ENCODE data around the gene CASP9.
"Not testable (repeated sequence)": the region's sequence is repeated elsewhere in the genome, so short reads cannot be mapped to it uniquely, and the experiment has no call there.

Gene CASP9

DNA sequence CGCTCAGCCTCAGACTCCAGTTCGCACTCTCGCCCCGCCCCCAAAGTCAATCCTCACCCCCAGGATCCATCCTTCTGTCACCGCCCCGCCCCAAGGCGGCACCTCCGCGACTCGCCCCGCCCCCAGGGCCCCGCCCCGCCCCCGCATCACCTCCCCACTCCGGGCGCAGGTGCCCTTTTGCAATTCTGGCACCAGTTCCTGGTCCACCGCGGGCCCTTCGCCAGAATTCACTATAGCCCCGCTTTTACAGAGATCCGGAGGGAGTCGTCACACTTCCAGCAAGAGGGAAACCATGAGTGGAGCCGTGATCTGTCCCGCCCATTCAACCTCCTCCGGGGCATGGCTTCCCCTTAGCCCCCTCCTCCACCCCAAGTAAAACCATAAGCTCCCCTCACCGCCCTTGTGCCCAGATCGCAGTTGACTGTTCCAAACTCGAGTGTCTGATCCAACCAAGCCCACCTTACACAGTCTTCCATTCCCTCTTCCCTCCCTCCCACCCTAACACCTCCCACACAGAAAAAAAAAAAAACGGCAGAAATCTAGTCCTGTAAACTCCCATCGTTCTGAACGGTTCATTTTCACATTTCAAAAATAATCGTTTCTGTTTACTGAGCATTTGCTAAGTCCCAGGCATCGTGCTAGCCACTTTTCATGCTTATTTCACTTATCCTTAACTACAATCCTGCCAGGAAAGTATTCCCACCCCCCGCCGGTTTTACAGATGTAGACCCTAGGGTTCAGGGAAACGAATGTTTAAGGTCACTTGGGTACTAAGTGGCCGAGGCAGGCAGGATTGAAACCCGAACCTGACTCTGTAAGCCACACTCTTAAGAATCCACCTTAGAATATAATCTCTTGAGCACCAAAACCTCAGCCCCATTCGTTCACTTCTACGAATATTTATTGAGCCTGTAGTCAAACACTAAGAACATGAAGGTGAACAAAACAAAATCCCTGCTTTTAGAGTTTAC lies 1.3 kb upstream of the CASP9 start:
- DNase-seq: peak in 1 of 2 donors; percentile 21

DNA sequence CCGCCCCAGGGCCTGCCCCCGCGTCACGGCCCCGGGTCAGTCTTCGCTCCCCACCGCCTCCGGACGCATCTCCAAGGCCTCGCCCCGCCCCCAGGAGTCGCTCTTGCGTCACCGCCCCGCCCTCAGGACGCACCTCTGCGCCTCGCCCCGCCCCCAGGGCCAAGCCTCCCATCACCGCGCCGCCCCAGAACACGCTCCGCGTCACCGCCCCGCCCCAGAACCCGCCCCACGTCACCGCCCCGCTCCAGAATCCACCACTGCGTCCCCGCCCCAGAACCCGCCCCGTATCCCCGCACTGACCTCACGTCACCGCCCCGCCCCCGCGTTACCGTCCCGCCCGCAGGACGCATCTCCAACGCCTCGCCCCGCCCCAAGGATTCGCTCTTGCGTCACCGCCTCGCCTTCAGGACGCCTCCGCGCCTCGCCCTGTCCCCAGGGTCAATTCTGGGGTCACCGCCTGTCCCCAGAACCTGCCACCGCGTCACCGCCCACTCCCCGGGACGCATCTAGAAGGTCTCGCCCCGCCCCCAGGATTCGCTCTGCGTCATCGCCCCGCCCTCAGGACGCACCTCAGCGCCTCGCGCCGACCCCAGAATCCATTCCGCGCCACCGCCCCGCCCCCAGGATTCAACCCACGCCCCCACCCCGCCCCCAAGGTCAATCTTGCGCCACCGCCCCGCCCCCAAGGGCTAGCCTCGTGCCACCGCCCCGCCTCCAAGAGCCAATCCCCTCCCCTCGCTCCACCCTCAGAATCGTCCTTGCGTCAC lies 451 bp upstream of the CASP9 start:
- DNase-seq: peak; percentile 100

DNA sequence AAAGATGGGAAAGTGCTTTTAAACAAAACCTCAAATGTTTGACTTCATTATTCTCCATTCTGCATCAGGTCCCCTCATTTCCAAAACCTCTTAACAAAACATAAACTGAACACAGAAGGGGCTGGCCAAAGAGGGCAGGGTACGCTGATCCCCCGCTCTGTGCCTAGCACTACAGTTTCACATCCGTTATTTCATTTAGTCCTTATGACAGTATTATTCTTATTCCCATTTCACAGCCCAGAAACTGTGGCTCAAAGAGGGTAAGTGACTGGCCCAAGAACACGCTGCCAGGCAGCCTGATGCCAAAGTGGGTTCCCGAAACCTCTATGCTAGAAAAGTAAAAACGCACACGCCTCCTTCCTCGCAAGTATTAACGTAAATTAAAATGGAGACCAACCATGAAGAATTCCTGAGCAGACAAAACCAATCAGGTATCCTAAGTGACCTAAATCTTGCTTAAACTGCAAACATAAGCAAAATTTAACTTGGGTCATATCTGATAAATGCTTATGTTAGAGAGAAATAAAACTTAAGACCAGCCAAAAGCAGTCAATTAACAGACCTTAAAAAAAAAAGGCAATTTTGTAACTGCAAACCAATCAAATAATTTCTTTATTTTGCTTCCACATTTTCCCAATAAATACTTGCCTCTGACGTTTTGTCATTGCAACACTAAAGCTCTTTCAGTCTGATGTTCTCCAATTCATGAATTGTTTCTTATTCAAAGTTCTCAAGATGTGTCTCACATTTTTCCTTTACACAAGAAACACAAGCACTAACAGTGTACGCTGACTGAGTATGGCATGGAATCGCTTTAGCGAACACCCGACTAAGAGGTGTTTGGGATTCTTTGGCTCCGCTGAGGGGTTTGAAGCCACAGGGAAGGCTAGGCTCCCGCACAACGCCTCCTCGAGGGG lies 653 bp downstream of the CASP9 start:
- DNase-seq: no peak

- DNase-seq: no peak
These were observed 1.5 kb downstream of the CASP9 start for GRCh38 chr1:15522551-15522950.

- DNase-seq: not testable (repeated sequence)
These were observed 2.7 kb downstream of the CASP9 start for GRCh38 chr1:15521206-15521906.

DNA sequence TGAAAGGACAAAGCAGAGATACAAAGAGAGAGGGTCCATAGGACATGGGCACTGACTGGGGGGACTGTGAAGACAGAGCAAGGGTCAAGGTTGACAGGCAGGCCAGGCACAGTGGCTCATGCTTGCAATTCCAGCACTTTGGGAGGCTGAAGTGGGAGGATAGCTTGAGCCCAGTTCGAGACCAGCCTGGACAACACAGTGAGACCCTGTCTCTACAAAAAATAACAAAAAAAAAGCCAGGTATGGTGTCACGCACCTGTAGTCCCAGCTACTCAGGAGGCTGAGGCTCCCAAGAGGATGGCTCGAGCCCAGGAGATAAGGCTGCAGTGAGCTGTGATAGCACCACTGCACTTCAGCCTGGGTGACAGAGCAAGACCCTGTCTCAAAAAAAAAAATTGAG lies 4.4 kb downstream of the CASP9 start:
- DNase-seq: no peak

GRCh38 chr1:15515022-15515663 lies 8.9 kb downstream of the CASP9 start:
- DNase-seq: no peak

GRCh38 chr1:15514557-15514956 lies 9.5 kb downstream of the CASP9 start:
- DNase-seq: not testable (repeated sequence)

- DNase-seq: no peak
These were observed 10.1 kb downstream of the CASP9 start for GRCh38 chr1:15513919-15514318.

DNA sequence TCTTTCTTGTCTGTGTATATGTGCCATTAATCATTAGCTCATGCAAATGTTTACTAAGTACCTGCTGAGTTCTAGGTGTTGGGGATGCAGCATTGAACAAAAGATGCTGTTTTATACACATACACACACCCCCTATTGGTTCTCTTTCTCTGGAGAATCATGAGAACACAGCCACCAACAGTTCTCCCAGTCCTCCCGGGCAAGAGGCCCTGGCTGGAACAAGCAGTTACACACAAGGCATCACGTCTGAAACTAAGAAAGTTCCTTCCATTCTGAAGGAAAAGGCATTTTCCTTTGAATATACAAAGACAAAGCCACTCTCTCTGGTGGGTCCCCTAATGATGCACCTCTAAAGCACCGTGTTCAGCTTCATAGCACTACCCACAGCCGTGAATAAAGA lies 10.8 kb downstream of the CASP9 start:
- DNase-seq: no peak

DNA sequence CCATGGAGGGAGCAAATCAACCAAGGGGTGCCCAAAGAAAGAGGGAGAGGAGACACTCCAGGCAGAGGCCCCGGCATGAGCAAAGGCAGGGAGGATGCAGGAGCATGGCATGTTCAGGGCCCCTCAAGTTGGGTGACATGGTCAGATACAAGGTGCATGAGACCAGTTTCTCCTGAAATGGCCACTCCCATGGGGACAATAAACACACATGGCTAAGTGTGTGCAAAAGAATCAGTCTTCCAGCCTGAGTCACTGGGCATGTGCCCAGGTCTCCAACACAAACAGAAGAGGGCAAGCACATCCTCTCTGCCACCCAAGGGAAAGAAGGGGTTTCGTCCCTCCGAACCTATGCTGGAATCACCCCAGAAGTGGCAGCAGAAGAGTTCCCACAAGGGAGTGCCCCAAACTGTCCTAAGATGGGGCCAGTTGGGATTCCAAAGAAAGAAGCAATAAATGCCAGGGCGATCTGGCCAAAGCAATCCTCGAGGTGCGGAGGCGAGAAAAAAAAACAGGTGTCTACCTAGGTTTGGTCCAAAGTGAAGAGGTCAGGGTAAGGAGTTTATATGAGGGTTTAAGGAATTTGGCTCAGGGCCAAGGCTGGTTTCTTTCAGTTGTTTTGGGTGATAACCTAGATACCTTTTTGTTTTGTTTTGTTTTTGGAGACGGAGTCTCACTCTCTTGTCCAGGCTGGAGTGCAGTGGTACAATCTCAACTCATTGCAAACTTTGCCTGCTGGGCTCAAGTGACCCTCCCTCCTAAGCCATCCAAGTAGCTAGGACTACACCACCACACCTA lies 13.2 kb downstream of the CASP9 start:
- no peak for DNase-seq

GRCh38 chr1:15509586-15509985 lies 14.4 kb downstream of the CASP9 start:
- no peak for DNase-seq

DNA sequence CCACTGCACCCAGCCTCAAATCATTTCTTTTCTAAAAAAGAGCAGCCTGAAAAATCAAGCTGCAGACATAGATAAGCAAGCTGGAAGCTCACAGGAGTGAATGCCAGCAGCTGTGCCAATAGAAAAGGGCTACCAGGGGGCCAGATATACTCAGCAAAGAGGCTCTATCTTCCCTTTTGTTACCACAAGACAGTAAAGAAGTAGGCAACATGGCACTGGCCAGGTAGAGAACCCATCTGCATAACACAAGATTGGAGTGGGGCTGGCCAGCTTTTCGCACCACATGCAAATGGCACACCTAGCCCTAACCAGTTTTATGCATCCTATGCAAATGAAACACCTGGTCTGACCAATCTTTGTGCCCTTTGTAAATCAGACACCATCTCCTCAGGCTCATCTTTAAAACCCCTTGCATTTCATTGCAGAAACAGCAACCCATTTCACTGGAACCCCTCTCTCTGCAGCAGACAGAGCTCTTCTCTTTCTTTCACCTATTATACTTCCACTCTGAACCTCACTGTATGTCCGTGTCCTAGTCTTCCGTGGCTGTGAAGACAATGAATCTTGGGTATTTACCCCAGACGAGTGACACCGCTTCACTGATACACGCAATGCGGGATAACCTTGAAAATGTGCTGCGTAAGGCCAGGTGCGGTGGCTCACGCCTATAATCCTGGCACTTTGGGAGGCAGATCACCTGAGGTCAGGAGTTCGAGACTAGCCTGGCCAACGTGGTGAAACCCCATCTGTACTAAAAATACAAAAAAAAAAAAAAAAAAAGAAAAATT lies 15.1 kb downstream of the CASP9 start:
- no peak for DNase-seq

DNA sequence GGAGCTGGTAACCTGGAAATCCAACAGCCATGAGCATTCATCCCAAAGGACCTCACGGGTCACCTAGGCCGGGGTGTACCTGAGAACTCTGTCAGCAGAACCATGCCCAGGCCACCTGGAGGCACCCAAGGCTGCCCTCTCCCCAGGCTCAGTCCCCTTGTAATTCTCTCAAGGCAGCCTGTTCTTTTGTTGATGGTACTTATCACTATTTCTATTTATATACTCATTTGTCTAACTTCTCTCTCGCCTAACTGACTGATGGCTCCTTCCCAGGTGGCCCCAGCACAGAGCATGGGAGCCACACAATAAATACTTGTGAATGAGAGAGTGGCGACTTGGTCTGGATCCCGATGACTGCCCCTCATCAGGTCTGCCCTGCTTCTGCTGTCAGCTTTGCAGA lies 16.7 kb downstream of the CASP9 start:
- no peak for DNase-seq

DNA sequence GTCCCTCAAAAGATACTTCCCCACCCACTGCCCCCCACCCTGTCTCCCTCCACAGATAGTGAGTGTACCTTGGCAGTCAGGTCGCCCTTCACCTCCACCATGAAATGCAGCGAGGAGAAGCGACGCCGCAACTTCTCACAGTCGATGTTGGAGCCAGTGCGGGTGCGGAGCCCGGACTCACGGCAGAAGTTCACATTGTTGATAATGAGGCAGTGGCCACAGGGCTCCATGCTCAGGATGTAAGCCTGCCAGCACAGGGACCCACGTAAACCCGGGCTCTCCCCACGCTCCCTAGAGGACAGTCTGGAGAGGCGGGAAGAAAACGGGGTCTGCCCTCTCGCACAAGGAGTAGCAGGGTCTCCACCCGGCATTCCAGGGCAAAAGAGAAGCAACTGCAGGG lies 17.2 kb downstream of the CASP9 start:
- no peak for DNase-seq

- no peak for DNase-seq
These were observed 19.6 kb downstream of the CASP9 start for GRCh38 chr1:15504436-15504835.

DNA sequence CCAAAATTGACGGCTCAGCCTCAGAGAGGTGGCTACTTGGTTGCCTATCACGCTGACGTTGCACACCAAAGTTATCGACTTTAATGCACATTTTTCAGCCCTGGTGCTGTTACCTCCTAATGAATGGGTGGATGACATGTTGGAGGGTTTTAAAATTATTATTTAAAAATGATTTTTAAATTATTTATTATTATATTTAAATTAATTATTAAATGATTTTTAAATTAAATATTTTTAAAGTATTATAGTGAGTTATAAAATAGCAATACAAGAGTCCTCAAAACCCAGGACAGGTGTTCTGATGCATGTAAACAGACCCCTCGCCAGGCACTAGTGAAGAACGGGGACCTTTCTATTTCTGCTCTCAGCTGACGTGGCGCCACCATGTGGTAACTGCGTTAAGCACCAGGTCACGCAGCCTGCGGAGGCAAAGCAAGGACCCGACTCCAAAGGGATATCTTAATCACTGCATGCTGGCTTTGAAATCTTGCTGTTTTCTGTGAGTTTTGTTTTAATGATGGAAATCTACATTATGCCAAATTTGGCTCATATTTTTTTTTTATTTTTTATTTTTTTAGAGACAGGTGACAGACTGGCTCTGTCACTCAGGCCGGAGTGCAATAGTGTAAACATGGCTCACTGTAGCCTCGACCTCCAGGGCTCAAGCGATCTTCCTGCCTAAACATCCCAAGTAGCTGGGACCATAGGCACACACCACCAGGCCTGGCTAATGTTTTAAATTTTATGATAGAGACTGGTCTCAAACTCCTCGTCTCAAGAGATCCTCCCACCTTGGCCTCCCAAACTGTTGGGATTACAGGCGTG lies 22.6 kb downstream of the CASP9 start:
- DNase-seq: peak; percentile 53 to 71

- no peak for DNase-seq
These were observed 23.5 kb downstream of the CASP9 start for GRCh38 chr1:15500184-15501178.

All from stimulated activated CD4-positive, alpha-beta T cell treated with anti-CD3 and anti-CD28 coated beads, Interleukin-2, amount 100 ng/mL, for 24 hours (primary cell).